SK-N-MC (cell line): Measurements from ENCODE around the gene OLFML3.

ENCODE experiments used
- EZH2 ChIP-seq: fragments of 200-600 bp; sonication (generic); IDR thresholded peaks from one replicate; pipeline ENCODE4 v1.6.1; 2017; ENCODE audit warnings: antibody characterized with exemption
- FOXP2 ChIP-seq: optimal IDR thresholded peaks from 2 replicates; pipeline ENCODE3; 2011; ENCODE audit warnings: mild to moderate bottlenecking, moderate library complexity; ENCODE audit not compliant: insufficient read depth; ENCODE audit errors: extremely low read length, control extremely low read depth
- POLR2AphosphoS5 ChIP-seq: IDR thresholded peaks from 2 replicates; pipeline ENCODE4 v1.6.1; 2012; ENCODE audit warnings: mild to moderate bottlenecking, low read depth, low read length, borderline replicate concordance

GRCh38 chr1:113972954-113973353 is 6.3 kb upstream of the OLFML3 start:
- TF ChIP-seq EZH2 (no peak), POLR2AphosphoS5 (no peak), FOXP2 (no peak)
